ENCODE measurements around the gene NRG3. TPM values are rescaled to one million over a fixed set of nuclear protein-coding genes. Genes with fewer than 3 reads are reported as not detected.

The NRG3 gene
- total and polyA plus RNA-seq, 2 of the 4 experiments (the other 2 are of a cell fraction), result not detected

DNA sequence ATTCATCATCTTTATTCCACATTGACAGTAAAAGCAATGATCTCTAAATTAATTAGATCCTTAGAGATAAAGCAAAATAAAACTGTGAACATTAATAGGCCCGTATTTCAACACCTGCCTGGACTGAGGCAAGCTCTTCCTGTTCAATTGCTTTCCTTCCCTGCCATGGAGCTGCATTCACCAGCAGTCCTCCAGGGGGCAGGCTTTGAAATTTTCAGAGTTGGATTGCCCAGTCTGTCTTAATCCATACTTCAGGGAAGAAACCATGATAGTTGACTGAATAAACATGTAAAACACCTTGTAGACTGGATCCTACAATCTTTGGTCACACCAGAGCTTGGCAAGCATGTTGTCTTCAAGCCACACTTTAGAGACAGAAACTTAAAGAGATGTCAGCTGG, 936.6 kb downstream of the NRG3 start:
- H2AK5ac ChIP-seq (ENCODE audit: low read depth, low read length), result no peak overlapping the region
- no peak for ATAC-seq (ENCODE audit: low read depth)
- intact Hi-C loops (cut with micrococcal nuclease) (no loop called here), dilution Hi-C loops (cut with HindIII; ENCODE audit: low sequenced_read_pairs, unreplicated experiment) (no loop called here), in situ Hi-C loops (cut with MboI; ENCODE audit: low sequenced_read_pairs) (no loop called here)
- H4K8ac ChIP-seq (ENCODE audit: low read depth in 2 of 2, low read length in 2 of 2), result no peak overlapping the region
- H3K4me3 ChIP-seq (ENCODE audit: insufficient read depth, low read depth, low read length), result no peak overlapping the region
- H4K5ac ChIP-seq (ENCODE audit: low read depth, low read length), result no peak overlapping the region
- WGBS, 2 experiments (ENCODE audit: extremely low coverage in 2 of 2, insufficient read length in 1 of 2), result no CpG with 5 or more reads among the region's 1 CpG
- no peaks in the 10 kb centered on the region for H3K79me1 ChIP-seq (ENCODE audit: low read depth in 1 of 2, low read length in 2 of 2)
- no peak overlapping the region for H3K14ac ChIP-seq (replicated peaks; ENCODE audit: low read depth, low read length)
- ChIA-PET POLR2A (ENCODE audit: unreplicated experiment) (no interaction called here), CTCF (interaction anchor here (0.7 kb wide), 1 partner anchor 13 kb away, joined by 3 read pairs; no protein-coding TSS in a partner anchor)
- no peak for DNase-seq
- H2BK5ac ChIP-seq (ENCODE audit: low read depth, low read length, poor library complexity, severe bottlenecking), result no peak overlapping the region
- no peak overlapping the region for H3K56ac ChIP-seq (ENCODE audit: extremely low read depth, insufficient read depth, low read length)
- no peak overlapping the region for H2BK15ac ChIP-seq (ENCODE audit: low read depth, low read length)
- H3K9me3 ChIP-seq (ENCODE audit: control insufficient read depth, insufficient read depth, low read length), result peaks cover 12% of the 10 kb centered on the region
- H2AFZ ChIP-seq (replicated peaks; ENCODE audit: low read length, poor library complexity), result no peak overlapping the region
- H2AK9ac ChIP-seq (replicated peaks; ENCODE audit: low read depth, low read length, poor library complexity), result no peak overlapping the region
- no peak overlapping the region for H3K18ac ChIP-seq (ENCODE audit: low read depth, low read length)
- H3K27ac ChIP-seq (ENCODE audit: insufficient read depth, low read length), result no peak overlapping the region
- peak; percentile 24; the same call in 1 of the 2 replicates for TF ChIP-seq SMC3 (IDR thresholded peaks at IDR 0.05; ENCODE audit: low read depth, low read length)
- TF ChIP-seq, protein P1, sequence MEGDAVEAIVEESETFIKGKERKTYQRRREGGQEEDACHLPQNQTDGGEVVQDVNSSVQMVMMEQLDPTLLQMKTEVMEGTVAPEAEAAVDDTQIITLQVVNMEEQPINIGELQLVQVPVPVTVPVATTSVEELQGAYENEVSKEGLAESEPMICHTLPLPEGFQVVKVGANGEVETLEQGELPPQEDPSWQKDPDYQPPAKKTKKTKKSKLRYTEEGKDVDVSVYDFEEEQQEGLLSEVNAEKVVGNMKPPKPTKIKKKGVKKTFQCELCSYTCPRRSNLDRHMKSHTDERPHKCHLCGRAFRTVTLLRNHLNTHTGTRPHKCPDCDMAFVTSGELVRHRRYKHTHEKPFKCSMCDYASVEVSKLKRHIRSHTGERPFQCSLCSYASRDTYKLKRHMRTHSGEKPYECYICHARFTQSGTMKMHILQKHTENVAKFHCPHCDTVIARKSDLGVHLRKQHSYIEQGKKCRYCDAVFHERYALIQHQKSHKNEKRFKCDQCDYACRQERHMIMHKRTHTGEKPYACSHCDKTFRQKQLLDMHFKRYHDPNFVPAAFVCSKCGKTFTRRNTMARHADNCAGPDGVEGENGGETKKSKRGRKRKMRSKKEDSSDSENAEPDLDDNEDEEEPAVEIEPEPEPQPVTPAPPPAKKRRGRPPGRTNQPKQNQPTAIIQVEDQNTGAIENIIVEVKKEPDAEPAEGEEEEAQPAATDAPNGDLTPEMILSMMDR (conservative IDR thresholded peaks at IDR 0.05; ENCODE audit: low read depth, low read length), result peak; percentile 29
- TF ChIP-seq, protein P2, sequence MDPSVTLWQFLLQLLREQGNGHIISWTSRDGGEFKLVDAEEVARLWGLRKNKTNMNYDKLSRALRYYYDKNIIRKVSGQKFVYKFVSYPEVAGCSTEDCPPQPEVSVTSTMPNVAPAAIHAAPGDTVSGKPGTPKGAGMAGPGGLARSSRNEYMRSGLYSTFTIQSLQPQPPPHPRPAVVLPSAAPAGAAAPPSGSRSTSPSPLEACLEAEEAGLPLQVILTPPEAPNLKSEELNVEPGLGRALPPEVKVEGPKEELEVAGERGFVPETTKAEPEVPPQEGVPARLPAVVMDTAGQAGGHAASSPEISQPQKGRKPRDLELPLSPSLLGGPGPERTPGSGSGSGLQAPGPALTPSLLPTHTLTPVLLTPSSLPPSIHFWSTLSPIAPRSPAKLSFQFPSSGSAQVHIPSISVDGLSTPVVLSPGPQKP (IDR thresholded peaks at IDR 0.05; ENCODE audit: borderline replicate concordance, low read depth, low read length), result no peak
- H3K9ac ChIP-seq (ENCODE audit: low read depth, low read length), result no peak overlapping the region
- H2BK120ac ChIP-seq (ENCODE audit: low read depth, low read length), result no peak overlapping the region
- no peak overlapping the region for H4K91ac ChIP-seq (ENCODE audit: insufficient read depth, low read depth, low read length)
- H3K4me2 ChIP-seq (ENCODE audit: low read depth, low read length), result no peak overlapping the region
- no peak overlapping the region for H2BK20ac ChIP-seq (ENCODE audit: low read depth, low read length)
- no TSS peak for BruUV-seq (replicated peaks)
- H3K27me3 ChIP-seq (ENCODE audit: control insufficient read depth, insufficient read depth, low read length), result no peaks in the 10 kb centered on the region
- H3K9me1 ChIP-seq (ENCODE audit: insufficient read depth, low read length), result no peaks in the 10 kb centered on the region
- H3K23ac ChIP-seq (ENCODE audit: low read depth, low read length), result no peak overlapping the region
- no peaks in the 10 kb centered on the region for H3K4me1 ChIP-seq (ENCODE audit: control insufficient read depth, insufficient read depth, low read length)
- no peak overlapping the region for H3K4ac ChIP-seq (ENCODE audit: low read depth, low read length)
- H4K20me1 ChIP-seq (ENCODE audit: insufficient read depth, low read length), result no peaks in the 10 kb centered on the region
- no peaks in the 10 kb centered on the region for H3K36me3 ChIP-seq (ENCODE audit: control insufficient read depth, insufficient read depth, low read length)

Data from IMR-90 (cell line).